Suprapubic skin (tissue), 4 donors: ENCODE data around the gene CASTOR1. TPM values are rescaled to one million over a fixed set of nuclear protein-coding genes. Genes with fewer than 3 reads are reported as not detected.

Source experiments
- DNase-seq, 2 donors: peaks; one replicate each; pipeline ENCODE4 v3.0.0-alpha.2; 2019; ENCODE audit warnings: low spot score in 2 of 2
- H3K27ac ChIP-seq: fragments of 200-600 bp; sonication (generic); one replicate; pipeline ENCODE4 v1.5.1; 2019
- H3K27me3 ChIP-seq: fragments of 200-600 bp; sonication (generic); one replicate; pipeline ENCODE4 v1.5.1; 2019
- H3K36me3 ChIP-seq: fragments of 200-600 bp; sonication (generic); one replicate; pipeline ENCODE4 v1.5.1; 2019
- H3K4me1 ChIP-seq: fragments of 200-600 bp; sonication (generic); one replicate; pipeline ENCODE4 v1.5.1; 2019
- H3K4me3 ChIP-seq: fragments of 200-600 bp; sonication (generic); one replicate; pipeline ENCODE4 v1.5.1; 2019; ENCODE audit warnings: mild to moderate bottlenecking
- H3K9me3 ChIP-seq: fragments of 200-600 bp; sonication (generic); one replicate; pipeline ENCODE4 v1.5.1; 2019
- EP300 ChIP-seq: sonication (generic); formaldehyde crosslinking; IDR thresholded peaks from one replicate; pipeline ENCODE4 v1.6.1; 2017; ENCODE audit warnings: antibody characterized with exemption
- POLR2A ChIP-seq, 2 donors: fragments of 450-650 bp; IDR thresholded peaks; one replicate each; pipeline ENCODE4 v1.6.1; 2017; ENCODE audit warnings: antibody characterized with exemption in 2 of 2, mild to moderate bottlenecking in 2 of 2, moderate library complexity in 2 of 2
- POLR2AphosphoS5 ChIP-seq, 3 donors: sonication (generic); formaldehyde crosslinking; IDR thresholded peaks; one replicate each; pipeline ENCODE4 v1.6.1; 2017; ENCODE audit warnings: antibody characterized with exemption in 3 of 3
- WGBS: methylation state at CpG from one replicate; pipeline ENCODE4 v1.1.5; 2018; 5-methylcytosine and 5-hydroxymethylcytosine counted together
- total RNA-seq, 4 donors: library from RNA; depleted of rRNA; stranded (reverse); fragments of >200 nt; gene quantifications; one replicate each; pipeline ENCODE4 v1.1.0, GENCODE V29; 2016
- TF ChIP-seq, protein P1 (sequence below), 2 donors: fragments of 200-600 bp in 1 of 2; fragments of 450-650 bp in 1 of 2; sonication (generic) in 1 of 2; IDR thresholded peaks; one replicate each; pipeline ENCODE4 v1.5.1; 2016 to 2019; ENCODE audit warnings: antibody characterized with exemption in 2 of 2, mild to moderate bottlenecking in 1 of 2, moderate library complexity in 1 of 2

CASTOR1 gene
- total RNA-seq, 4 donors from 2014 or later: 16.3 to 22.8 (median 20.6) TPM

DNA sequence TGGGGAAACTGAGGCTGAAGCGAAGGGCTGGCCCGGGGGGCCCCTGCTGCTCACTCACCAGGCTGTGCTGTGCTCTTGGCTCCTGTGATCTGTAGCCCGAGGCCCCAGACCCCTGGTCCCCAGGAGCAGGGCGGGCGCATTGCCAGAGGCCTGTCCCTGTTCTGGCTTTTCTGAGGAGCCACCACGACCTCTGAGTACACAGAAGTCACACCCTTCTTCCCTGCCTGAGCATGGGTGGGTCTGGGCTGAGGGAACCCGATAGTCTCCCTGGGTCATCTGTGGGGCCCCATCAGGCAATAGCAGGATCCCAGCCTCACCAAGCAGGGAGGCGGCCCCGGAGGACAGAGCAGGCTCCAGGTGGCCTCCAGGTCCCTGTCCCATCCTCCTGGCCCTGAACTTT, 5.1 kb downstream of the CASTOR1 start:
- Histone ChIP-seq H3K4me3 (no peak overlapping the region), H3K4me1 (peaks cover 24% of the 10 kb centered on the region), H3K36me3 (peaks cover 31% of the 10 kb centered on the region), H3K9me3 (no peaks in the 10 kb centered on the region), H3K27ac (no peak overlapping the region), H3K27me3 (no peaks in the 10 kb centered on the region)
- TF ChIP-seq POLR2AphosphoS5 (IDR thresholded peaks at IDR 0.05) (no peak), EP300 (no peak), POLR2A (IDR thresholded peaks at IDR 0.05) (no peak)
- TF ChIP-seq, protein P1, sequence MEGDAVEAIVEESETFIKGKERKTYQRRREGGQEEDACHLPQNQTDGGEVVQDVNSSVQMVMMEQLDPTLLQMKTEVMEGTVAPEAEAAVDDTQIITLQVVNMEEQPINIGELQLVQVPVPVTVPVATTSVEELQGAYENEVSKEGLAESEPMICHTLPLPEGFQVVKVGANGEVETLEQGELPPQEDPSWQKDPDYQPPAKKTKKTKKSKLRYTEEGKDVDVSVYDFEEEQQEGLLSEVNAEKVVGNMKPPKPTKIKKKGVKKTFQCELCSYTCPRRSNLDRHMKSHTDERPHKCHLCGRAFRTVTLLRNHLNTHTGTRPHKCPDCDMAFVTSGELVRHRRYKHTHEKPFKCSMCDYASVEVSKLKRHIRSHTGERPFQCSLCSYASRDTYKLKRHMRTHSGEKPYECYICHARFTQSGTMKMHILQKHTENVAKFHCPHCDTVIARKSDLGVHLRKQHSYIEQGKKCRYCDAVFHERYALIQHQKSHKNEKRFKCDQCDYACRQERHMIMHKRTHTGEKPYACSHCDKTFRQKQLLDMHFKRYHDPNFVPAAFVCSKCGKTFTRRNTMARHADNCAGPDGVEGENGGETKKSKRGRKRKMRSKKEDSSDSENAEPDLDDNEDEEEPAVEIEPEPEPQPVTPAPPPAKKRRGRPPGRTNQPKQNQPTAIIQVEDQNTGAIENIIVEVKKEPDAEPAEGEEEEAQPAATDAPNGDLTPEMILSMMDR (IDR thresholded peaks at IDR 0.05): no peak
- 69% methylated on average over 7 of the region's 9 CpGs for WGBS
- DNase-seq: no peak

GRCh38 chr22:30283342-30283741, 6.0 kb downstream of the CASTOR1 start:
- peaks cover 25% of the 10 kb centered on the region for H3K4me1 ChIP-seq
- H3K4me3 ChIP-seq: no peak overlapping the region
- no CpG with 5 or more reads among the region's 4 CpGs for WGBS
- no peak overlapping the region for H3K27ac ChIP-seq
- no peaks in the 10 kb centered on the region for H3K9me3 ChIP-seq
- TF ChIP-seq, protein P1 (IDR thresholded peaks at IDR 0.05): no peak
- no peak for TF ChIP-seq EP300
- no peak for TF ChIP-seq POLR2A (IDR thresholded peaks at IDR 0.05)
- no peak for TF ChIP-seq POLR2AphosphoS5 (IDR thresholded peaks at IDR 0.05)
- no peak for DNase-seq
- H3K27me3 ChIP-seq: no peaks in the 10 kb centered on the region
- H3K36me3 ChIP-seq: peaks cover 31% of the 10 kb centered on the region

- TF ChIP-seq, protein P1 (IDR thresholded peaks at IDR 0.05): no peak
- no peak for TF ChIP-seq EP300
- no peak for TF ChIP-seq POLR2A (IDR thresholded peaks at IDR 0.05)
- TF ChIP-seq POLR2AphosphoS5 (IDR thresholded peaks at IDR 0.05): no peak
- Histone ChIP-seq H3K36me3 (peaks cover 31% of the 10 kb centered on the region), H3K27ac (no peak overlapping the region), H3K4me3 (no peak overlapping the region), H3K4me1 (peaks cover 26% of the 10 kb centered on the region), H3K27me3 (no peaks in the 10 kb centered on the region), H3K9me3 (no peaks in the 10 kb centered on the region)
- no peak for DNase-seq
- 74% methylated on average over 6 of the region's 7 CpGs for WGBS
Observed at GRCh38 chr22:30282616-30283046, 6.7 kb downstream of the CASTOR1 start.

DNA sequence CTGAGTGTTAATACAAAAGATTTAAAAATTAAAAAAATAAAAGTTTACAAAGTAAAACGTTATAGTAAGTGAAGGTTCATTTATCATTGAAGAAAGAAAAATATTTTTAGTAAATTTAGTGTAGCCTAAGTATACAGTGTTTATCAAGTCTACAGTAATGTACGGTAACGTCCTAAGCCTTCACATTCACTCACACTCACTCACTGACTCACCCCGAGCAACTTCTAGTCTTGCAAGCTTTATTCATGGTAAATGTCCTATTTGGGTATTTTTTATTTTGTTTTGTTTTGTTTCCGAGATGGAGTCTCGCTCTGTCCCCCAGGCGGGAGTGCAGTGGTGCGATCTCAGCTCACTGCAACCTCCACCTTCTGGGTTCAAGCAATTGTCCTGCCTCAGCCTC, 8.8 kb downstream of the CASTOR1 start:
- H3K4me1 ChIP-seq: peaks cover 34% of the 10 kb centered on the region
- TF ChIP-seq, protein P1 (IDR thresholded peaks at IDR 0.05): no peak
- TF ChIP-seq EP300 (no peak), POLR2AphosphoS5 (IDR thresholded peaks at IDR 0.05) (no peak), POLR2A (IDR thresholded peaks at IDR 0.05) (no peak)
- H3K36me3 ChIP-seq: peaks cover 21% of the 10 kb centered on the region
- H3K27me3 ChIP-seq: no peaks in the 10 kb centered on the region
- H3K4me3 ChIP-seq: no peak overlapping the region
- H3K9me3 ChIP-seq: no peaks in the 10 kb centered on the region
- no peak for DNase-seq
- WGBS: 86% methylated on average over 8 of the region's 8 CpGs
- H3K27ac ChIP-seq: no peak overlapping the region

DNA sequence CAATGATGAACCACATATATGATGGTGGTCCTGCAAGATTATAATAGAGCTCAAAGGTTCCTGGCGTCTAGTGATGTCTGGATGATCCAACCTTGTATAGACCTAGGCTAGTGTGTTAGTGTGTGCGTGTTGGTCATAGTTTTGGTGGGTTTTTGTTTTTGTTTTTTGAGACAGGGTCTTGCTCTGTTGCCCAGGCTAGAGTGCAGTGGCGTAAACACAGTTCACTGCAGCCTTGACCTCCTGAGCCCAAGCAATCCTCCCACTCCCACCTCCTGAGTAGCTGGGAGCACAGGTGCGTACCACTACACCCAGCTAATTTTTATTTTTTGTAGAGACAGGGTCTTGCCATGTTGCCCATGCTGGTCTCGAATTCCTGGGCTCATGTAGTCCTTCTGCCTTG, 9.4 kb downstream of the CASTOR1 start:
- TF ChIP-seq, protein P1 (IDR thresholded peaks at IDR 0.05): no peak
- TF ChIP-seq POLR2AphosphoS5 (IDR thresholded peaks at IDR 0.05) (no peak), EP300 (no peak), POLR2A (IDR thresholded peaks at IDR 0.05) (no peak)
- DNase-seq: no peak
- Histone ChIP-seq H3K27ac (no peak overlapping the region), H3K9me3 (no peaks in the 10 kb centered on the region), H3K36me3 (peaks cover 15% of the 10 kb centered on the region), H3K27me3 (no peaks in the 10 kb centered on the region), H3K4me3 (no peak overlapping the region), H3K4me1 (peaks cover 34% of the 10 kb centered on the region)
- WGBS: 95% methylated on average over 5 of the region's 5 CpGs
